C4-2B (cell line): ENCODE data around the gene APOL5.

Experiments
- CTCF ChIP-seq: fragments of 450-650 bp; conservative IDR thresholded peaks from 2 replicates; pipeline ENCODE4 v1.5.1; 2017; ENCODE audit warnings: mild to moderate bottlenecking
- ZFX ChIP-seq: fragments of 450-650 bp; IDR thresholded peaks from 2 replicates; pipeline ENCODE4 v1.6.1; 2017

GRCh38 chr22:35733036-35733435 is 15.4 kb downstream of the APOL5 start:
- TF ChIP-seq CTCF (no peak), ZFX (no peak)
